HG03108 (cell line): ENCODE results near the gene RPLP2.

Source experiments
- ATAC-seq: cut with Tn5 transposase; IDR thresholded peaks from one replicate; pipeline ENCODE4 v1.9.1; 2021; ENCODE audit warnings: moderate library complexity; ENCODE audit not compliant: unreplicated experiment

The RPLP2 gene

DNA sequence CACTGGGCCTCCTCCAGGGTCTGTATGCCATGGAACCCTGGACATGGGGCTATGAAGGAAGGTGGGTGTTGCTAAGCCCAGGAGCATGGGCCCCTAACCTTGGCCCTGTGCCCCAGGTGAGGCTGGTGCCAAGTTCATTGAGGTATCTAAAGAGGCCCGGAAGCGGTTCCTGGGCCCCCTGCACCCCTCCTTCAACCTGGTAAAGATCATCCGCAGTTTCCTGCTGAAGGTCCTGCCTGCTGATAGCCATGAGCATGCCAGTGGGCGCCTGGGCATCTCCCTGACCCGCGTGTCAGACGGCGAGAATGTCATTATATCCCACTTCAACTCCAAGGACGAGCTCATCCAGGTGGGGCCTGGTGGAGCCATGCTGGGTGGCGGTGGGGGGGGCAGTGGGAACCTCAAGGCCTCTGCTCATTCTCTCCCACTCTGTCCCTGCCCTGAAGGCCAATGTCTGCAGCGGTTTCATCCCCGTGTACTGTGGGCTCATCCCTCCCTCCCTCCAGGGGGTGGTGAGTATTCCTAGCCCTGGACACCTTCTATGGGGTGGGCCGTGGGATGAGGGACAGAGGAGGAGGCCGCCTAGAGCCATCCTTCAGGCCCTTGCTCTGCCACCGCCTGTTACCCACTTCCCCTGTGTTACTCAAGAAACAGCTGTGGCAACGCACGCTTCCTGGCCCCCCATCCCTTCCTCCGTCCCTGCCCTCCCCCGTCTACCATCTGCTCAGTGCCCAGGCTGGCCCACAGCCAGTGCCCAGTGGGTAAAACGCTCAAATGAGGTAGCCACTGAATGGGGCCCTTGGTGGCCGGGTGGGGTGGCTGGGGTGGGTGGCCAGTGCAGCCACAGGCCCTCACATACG lies 12.0 kb downstream of the RPLP2 start:
- no peak for ATAC-seq

DNA sequence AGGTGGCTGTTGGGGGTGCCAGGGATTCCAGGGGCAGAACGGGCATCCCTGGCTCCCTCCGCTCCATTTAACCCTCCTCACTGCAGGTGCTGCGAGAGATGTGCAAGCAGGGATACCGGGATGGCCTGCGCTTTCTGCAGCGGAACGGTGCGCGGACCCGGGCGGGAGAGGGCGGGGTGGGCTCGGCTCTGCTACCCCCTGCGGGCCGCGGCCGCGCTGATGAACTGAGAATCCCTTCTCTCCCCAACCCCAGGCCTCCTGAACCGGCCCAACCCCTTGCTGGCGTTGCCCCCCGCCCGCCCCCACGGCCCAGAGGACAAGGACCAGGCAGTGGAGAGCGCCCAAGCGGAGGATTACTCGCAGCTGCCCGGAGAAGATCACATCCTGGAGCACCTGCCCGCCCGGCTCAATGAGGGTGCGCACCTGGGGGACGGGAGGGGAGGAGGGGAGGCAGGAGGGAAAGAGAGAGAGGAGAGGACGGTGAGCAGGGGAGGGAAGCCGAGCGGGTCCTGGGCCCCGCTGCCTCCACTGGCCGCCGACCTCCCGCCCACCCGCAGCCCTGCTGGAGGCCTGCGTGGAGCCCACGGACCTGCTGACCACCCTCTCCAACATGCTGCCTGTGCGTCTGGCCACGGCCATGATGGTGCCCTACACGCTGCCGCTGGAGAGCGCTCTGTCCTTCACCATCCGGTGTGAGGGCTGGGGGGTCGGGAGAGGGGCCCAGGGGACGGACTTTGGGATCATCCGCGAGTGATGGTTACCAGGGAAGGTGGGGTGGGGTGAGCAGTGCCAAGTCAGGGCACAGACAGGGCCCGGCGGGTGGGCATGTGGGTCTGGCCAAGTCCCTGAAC lies 13.9 kb downstream of the RPLP2 start:
- ATAC-seq: no peak

DNA sequence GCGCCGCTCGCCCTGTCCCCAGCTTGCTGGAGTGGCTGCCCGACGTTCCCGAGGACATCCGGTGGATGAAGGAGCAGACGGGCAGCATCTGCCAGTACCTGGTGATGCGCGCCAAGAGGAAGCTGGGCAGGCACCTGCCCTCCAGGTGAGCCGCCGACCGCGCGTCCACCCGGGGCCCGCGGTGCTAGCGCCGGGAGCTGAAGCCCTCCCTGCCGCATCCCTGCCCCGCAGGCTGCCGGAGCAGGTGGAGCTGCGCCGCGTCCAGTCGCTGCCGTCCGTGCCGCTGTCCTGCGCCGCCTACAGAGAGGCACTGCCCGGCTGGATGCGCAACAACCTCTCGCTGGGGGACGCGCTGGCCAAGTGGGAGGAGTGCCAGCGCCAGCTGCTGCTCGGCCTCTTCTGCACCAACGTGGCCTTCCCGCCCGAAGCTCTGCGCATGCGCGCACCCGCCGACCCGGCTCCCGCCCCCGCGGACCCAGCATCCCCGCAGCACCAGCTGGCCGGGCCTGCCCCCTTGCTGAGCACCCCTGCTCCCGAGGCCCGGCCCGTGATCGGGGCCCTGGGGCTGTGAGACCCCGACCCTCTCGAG lies 14.6 kb downstream of the RPLP2 start:
- ATAC-seq: no peak

DNA sequence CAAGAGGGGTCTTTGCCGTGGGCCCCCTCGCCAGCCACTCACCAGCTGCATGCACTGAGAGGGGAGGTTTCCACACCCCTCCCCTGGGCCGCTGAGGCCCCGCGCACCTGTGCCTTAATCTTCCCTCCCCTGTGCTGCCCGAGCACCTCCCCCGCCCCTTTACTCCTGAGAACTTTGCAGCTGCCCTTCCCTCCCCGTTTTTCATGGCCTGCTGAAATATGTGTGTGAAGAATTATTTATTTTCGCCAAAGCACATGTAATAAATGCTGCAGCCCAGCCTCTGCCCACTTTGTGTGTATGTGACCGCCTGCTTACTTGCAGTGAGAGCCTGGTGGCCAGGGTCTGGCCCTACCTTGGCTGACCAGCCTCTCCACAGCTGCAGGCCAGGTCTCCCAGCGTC lies 15.2 kb downstream of the RPLP2 start:
- ATAC-seq: no peak

DNA sequence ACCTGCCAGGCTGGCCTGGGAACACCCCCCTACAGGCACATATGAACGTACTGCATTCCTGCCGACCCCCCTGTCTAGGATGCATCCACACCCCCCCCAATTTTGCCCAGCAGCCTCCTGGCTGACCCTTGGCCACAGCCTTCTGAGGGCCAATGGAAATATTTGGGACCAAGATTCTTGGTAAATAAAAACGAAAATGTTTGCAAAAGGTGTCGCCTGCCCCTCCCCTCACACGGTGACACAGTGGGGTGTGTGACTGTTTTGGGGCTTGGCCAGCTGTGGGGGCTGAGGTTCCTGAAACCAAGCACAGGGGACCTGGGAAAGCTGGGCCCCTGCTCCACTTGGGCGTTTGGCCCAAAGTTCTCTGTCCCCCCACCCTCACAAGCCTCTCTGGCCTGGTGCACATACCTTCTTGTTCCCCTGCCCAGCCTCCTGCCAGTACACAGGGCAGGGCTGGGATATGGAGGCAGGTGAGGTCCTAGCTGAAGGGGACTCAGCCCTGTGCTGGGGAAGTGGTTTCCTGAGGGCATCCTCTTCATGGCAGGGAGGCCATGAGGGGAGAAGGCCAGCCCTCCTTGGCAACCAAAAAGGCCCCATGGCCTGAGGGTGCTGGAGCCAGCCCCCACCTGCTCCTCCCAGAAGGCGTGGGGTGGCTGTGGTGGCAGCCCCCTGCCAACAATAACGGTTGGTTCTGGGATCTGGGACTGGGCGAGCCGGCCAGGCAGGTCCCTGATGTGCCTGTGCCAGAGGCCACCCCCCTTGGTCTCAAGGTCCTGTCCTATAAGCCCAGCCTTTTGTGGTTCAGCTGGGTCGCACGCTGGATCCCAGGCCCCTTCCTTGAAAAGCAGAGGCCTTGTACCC lies 15.8 kb downstream of the RPLP2 start:
- no peak for ATAC-seq

DNA sequence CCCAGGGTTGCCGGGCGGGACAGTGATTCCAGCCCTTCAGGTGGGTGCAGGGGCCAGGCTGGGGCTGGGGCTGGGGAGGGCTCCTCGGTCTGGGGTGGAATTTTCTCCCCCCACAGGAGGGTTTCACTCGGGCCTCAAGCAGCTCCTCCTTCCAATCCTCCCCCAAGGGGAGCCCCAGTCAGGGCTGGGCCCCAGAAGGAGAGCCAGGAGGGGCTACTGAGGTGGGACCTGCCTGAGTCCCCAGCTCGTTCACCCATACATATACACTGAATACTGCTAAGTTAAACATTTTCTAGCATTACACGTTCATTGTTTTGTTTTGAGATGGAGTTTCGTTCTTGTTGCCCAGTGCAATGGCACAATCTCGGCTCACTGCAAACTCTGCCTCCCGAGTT lies 16.5 kb downstream of the RPLP2 start:
- no peak for ATAC-seq

DNA sequence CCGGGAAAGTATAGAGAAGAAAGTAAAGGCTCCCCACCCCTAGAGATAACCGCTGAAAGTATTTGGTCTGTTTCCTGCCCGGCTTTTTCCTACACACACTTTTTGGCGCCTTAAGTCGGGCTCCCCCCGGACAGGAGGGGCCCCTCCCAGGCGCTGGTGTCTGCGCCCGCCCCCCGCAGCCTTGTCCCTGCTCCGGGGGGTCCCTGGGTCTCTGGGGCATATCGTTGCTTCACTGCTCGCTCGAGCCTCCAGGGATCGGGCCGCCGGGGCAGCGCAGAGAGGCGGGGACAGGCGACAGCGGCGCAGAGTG lies 17.0 kb downstream of the RPLP2 start:
- no peak for ATAC-seq

DNA sequence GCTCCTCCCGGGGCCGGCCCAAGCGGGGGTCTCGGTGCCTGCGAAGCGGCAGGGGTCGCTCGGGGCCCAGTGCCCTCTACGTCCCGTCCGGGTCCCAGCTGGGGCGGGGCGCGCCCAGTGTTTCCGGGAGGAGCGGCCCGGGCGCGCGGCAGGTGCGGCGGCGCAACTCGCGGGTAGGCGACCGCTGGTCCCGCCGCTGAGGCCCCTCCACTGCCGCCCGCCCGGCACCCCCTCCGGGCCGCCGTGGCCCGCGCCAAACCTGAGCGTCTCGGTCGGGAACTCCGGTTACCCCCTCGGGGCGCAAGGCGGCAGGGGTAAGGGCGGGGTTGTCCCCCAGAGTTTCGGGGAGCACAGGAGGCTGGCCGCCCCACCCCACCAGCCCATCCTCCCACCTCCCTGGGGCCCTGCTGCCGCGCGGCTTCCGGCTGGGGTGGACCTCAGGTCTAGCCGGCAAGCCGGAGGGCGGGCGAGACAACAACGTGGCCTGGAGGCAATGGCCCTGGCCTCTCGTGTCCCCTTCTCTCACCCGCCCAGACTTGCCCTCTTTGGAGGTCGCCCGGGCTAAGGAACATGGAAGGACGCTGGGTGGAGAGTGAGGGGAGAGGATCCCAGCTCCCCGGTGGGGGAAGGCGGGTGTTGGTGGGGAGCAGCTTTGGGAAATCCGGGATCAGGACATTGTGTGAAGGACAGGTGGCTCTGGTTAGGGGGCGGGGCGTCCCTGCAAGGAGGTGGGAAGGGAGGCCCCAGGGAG lies 17.6 kb downstream of the RPLP2 start:
- ATAC-seq: peak; percentile 28

DNA sequence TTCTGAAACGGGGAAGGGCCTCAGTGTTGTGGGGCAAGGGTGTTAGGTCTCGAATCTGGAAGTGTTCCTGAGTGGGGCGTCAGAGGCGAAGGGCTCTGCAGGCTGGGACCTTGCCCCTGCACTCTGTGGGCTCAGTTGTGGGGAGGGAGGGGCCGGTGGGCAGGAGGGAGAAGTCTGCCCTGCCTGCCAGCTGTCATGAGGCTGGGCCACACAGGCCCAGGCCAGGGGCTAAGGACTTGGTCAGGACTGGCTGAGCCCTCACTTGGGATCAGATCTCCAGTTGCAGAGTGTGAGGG lies 18.1 kb downstream of the RPLP2 start, which contains the start of gene CRACR2B:
Gene CRACR2B, plus strand, starts transcription at position 23 of the 296 bp plus-strand sequence. CDS start 689 bp downstream, outside the sequence.
- ATAC-seq: no peak

DNA sequence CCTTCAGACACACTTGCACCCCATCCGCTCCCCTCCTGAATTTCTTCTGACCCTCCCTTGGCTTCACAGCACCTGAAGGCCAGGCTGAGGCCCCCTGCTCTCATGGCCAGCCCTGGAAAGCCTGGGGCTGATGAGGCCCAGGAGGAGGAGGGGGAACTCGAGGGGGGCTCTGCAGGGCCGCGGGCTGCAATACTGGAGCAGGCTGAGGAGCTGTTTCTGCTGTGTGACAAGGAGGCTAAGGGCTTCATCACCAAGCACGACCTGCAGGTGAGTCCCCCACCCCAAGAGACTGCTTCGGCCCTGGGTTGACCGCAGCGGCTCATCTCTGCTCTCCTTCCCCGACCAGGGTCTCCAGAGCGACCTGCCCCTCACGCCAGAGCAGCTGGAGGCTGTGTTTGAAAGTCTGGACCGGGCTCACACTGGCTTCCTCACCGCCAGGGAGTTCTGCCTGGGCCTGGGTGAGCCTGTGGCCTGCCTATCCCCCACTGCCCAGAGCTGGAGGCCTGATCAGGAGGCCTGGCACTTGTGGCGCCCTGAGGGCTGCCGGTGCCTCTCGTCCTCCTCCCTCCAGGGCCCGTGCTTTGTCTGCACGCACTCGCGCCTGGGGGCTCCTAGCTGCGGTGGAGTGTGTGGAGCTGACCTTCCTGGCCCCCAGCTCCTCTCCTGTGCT lies 18.9 kb downstream of the RPLP2 start:
- ATAC-seq: no peak

DNA sequence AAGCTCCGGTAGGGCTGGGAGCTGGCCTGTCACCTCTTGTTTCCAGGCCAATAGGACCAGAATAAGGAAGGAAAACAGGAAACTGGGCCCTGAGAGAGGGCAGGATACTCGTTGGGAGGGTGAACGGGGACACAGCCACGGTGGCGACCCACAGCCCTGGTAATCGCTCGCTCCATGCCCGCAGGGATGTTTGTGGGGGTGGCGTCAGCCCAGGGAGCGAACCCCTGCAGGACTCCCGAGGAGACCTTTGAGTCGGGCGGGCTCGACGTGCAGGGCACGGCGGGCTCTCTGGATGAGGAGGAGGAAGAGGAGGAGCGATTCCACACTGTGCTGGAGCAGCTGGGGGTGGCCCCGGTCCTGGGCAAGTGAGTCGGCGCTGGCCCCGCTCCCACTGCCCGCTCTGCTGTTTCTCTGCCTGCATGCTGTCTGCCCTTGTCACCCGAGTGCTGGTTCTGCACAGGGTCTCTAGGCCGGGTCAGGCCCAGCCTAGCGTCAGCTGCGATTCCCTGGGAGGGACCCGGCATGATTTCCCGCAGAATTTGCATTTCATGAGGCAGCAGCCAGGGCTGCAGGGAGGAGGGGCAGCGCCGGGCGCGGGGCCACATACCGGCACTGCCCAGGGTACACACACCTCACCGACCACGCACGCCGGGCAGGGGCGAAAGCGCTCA lies 19.5 kb downstream of the RPLP2 start:
- ATAC-seq: no peak

DNA sequence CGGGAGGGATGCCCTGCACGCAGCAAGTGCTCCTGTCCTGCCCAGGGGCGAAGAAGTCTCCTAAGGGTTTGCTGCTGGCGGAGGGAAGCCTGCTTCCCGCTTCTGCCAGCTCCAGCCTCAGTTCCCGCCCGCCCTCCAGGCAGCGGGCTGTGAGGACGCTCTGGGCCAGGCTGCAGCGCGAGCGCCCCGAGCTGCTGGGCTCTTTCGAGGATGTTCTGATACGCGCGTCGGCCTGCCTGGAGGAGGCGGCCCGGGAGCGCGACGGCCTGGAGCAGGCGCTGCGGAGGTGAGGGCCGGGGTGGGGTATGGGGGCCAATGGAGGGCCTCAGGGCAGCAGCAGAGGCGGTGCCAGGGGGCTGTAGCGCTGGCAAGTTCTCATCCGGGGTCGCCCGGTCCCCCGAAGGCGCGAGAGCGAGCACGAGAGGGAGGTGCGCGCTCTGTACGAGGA lies 20.1 kb downstream of the RPLP2 start:
- no peak for ATAC-seq

DNA sequence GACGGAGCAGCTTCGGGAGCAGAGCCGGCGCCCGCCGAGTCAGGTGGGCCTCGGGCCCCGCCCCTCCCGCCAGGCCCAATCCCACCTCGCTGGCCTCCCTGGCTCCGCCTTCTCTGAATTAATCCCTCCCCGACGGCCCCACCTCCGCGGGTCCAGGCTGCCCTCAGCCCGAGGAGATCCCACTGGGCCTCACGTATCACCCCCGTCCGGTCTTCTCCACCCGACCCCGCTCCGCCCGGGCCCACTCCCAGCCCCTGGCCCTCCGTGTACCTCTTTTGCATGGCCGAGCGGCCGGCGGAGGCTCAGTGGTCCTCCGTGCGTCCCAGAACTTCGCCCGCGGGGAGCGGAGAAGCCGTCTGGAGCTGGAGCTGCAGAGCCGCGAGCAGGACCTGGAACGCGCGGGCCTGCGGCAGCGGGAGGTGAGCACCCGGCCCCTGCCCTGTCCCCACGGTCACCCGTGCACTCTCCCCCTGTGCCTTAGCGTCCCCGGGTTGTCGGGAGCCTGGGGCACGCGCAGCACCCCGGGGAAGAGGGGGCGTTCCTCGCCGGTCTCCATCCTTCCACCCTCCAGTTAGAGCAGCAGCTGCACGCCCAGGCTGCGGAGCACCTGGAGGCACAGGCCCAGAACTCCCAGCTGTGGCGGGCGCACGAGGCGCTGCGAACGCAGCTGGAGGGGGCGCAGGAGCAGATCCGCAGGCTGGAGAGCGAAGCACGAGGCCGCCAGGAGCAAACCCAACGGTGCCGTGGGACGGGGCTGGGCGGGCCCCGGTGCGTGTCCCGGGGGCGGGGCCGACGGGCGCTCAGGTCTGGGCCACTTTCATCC lies 20.7 kb downstream of the RPLP2 start:
- ATAC-seq: peak; percentile 26

DNA sequence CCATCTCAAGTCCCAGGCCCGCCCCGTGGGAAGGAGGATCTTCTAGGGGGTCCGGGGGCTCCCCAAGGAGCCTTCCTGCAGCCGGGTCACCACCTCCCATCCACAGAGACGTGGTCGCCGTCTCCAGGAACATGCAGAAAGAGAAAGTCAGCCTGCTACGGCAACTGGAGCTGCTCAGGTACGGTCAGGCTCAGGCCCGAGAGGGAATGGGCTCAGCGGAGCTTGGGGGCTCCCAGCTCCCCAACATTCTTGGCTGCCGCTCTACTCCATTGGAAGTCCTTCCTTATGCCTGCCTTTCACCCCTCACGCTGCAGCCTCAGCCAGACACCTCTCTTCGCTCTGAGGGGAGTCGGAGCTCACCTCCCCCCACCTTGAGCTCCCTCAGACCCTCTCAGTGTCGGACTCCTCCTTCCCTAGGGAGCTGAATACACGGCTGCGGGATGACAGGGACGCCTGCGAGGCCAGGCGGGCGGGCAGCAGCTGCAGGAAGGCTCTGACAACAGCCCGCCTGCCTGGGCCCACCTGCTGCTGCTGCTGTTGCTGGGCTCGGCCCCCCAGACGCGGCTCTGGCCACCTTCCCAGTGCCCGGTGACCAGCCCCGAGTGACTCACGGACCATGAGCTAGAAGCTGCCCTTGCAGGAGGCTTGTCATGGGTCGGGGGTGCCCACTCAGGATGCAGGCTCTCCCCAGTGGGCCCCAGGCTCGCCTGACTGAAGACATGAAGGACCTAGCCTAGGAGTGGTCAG lies 21.5 kb downstream of the RPLP2 start:
- ATAC-seq: no peak

DNA sequence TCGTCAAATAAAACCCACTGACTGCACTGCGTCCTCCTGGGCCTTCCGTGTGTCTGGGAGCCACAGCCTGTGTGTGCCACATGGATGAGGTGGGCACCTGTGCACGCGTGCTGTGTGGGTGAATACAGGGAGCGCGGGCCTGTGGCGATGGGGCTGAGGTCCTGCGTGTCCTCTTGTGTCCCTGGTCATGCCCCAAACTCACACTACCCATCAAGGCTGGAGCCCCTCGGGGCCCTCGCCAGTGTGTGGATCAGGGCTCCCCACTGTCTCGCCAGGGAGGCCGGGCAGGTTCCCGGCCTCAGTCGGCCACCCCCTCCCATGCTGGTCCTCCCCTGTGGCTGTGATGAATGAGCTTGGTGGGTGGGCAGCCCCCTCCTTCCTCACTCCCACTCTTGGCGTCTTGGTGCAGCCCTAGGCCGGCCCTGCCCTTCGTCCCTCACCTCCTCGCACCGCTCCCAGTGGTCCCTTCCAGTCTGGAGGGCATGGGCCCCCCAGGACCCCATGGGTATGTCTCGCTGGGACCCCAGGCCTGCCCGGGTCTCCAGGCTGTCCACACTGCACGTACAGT lies 22.3 kb downstream of the RPLP2 start:
- ATAC-seq: no peak

DNA sequence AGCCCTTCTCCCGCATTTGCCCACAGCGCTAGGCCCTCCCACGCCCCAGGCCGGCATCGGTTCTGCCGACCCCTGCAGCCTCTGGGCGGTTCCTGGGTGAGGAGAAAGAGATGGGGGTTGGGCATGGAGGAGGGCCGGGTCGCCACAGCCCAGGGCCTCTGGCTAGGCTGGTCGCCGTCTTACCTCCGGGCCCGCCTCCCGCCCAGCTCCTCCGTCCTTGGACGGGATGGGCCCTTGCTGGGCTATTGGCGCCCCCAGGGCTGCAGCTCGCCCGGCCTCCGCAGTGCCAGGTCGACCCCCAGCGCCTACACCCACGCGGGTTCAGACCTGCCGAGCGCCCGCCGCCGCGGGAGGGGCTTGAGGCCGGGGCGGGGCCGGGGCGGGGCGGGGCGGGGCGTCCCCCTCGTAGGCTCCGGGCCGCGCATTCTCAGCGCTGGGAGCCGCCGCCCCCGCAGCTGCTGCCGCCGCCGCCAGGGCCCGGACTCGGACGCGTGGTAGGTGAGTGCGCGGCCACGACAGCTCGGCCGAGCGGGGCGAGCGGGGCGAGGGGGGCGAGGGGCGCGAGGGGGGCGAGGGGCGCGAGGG lies 22.9 kb downstream of the RPLP2 start, which contains the start of gene CD151:
Gene CD151, plus strand, starts transcription at position 424 of the 585 bp plus-strand sequence. CDS start 3,118 bp downstream, outside the sequence.
- peak; percentile 29 for ATAC-seq
